AG04450 (cell line): ENCODE results near the gene CNOT6. TPM values are rescaled to one million over a fixed set of nuclear protein-coding genes. Genes with fewer than 3 reads are reported as not detected.
"Not testable (repeated sequence)": the region's sequence is repeated elsewhere in the genome, so short reads cannot be mapped to it uniquely, and the experiment has no call there.

Experiments used
- CTCF ChIA-PET: fragments of 300-600, 350-600 bp; formaldehyde crosslinking; extraction: SDS; loops from one replicate; lab custom pipeline; 2022; ENCODE audit warnings: antibody characterized with exemption, inconsistent platforms; lab: Charles Lee
- POLR2A ChIA-PET: fragments of 350-600 bp; formaldehyde crosslinking; extraction: SDS; loops from one replicate; lab custom pipeline; 2021; ENCODE audit warnings: antibody characterized with exemption, inconsistent platforms; lab: Yijun Ruan, JAX
- DNase-seq: peaks from one replicate; pipeline ENCODE4 v3.0.0-alpha.2; 2011; ENCODE audit warnings: low read depth, low spot score
- H3K27ac ChIP-seq: one replicate; pipeline ENCODE4 v1.5.1; 2012; ENCODE audit warnings: low read depth, low read length, control low read depth
- H3K27me3 ChIP-seq: one replicate; pipeline ENCODE4 v1.6.0; 2012; ENCODE audit warnings: low read length; ENCODE audit not compliant: control insufficient read depth, insufficient read depth
- H3K4me3 ChIP-seq: 2 replicates; pipeline ENCODE4 v1.5.1; 2011; ENCODE audit warnings: mild to moderate bottlenecking, low read depth, low read length, control low read depth
- H3K9me3 ChIP-seq: 2 replicates; pipeline ENCODE4 v1.5.1; 2012; ENCODE audit warnings: low read length; ENCODE audit not compliant: control insufficient read depth, insufficient read depth
- polyA plus RNA-seq: library from polyadenylated mRNA; depleted of rRNA; stranded (reverse); fragments of >200 nt; gene quantifications from 2 replicates; pipeline ENCODE4 v1.2.3, GENCODE V29; 2011
- TF ChIP-seq, protein P1 (sequence below): IDR thresholded peaks from 2 replicates; pipeline ENCODE4 v1.5.1; 2011; ENCODE audit warnings: low read depth, low read length, control low read depth, inconsistent platforms

Gene CNOT6
- polyA plus RNA-seq, 1 experiment = 21.5 TPM

DNA sequence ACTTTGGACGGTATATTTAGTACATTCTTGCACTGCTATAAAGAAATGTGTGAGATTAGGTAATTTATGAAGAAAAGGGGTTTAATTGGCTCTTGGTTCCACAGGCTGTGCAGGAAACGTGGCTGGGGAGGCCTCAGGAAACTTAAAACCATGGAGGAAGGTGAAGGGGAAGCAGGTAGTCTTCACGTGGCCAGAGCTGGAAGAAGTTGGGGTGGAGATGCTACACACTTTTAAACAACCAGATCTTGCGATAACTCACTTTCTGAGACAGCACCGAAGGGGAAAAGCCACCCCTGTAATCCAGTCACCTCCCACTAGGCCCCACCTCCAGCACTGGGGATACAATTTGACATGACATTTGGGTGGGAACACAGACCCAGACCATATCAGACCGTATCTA, 13.5 kb downstream of the CNOT6 start:
- DNase-seq = no peak
- H3K4me3 ChIP-seq = no peak overlapping the region
- H3K27me3 ChIP-seq = no peaks in the 10 kb centered on the region
- CTCF ChIA-PET = no interaction called here
- TF ChIP-seq, protein P1, sequence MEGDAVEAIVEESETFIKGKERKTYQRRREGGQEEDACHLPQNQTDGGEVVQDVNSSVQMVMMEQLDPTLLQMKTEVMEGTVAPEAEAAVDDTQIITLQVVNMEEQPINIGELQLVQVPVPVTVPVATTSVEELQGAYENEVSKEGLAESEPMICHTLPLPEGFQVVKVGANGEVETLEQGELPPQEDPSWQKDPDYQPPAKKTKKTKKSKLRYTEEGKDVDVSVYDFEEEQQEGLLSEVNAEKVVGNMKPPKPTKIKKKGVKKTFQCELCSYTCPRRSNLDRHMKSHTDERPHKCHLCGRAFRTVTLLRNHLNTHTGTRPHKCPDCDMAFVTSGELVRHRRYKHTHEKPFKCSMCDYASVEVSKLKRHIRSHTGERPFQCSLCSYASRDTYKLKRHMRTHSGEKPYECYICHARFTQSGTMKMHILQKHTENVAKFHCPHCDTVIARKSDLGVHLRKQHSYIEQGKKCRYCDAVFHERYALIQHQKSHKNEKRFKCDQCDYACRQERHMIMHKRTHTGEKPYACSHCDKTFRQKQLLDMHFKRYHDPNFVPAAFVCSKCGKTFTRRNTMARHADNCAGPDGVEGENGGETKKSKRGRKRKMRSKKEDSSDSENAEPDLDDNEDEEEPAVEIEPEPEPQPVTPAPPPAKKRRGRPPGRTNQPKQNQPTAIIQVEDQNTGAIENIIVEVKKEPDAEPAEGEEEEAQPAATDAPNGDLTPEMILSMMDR = no peak
- POLR2A ChIA-PET = no interaction called here
- H3K9me3 ChIP-seq = no peaks in the 10 kb centered on the region; the same call in 1 of the 2 replicates
- no peak overlapping the region for H3K27ac ChIP-seq

DNA sequence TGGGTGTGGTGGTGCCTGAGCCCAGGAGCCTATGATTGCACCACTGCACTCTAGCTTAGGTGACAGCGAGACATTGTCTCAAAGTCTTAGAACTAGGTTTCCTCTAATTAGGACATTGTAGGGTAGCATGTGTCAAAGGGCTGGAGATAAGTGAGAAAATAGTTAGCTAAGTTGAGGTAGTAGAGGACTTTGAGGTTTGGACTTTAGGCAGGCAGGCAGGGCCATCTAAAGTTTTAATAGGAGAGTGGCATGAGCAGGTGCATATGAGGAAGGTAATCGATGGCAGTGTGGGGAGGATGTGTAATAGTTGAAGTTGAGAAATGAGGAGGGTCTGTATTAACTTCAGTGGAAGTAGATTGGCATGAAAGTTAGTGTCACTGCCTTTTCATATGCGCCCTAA, 21.1 kb downstream of the CNOT6 start:
- H3K27ac ChIP-seq = no peak overlapping the region
- no peak overlapping the region for H3K4me3 ChIP-seq
- H3K27me3 ChIP-seq = no peaks in the 10 kb centered on the region
- ChIA-PET CTCF (interaction anchor here (1.2 to 1.4 kb wide), 2 partner anchors 186 to 221 kb away, joined by 3 read pairs; no protein-coding TSS in a partner anchor), POLR2A (no interaction called here)
- H3K9me3 ChIP-seq = no peaks in the 10 kb centered on the region
- DNase-seq = no peak
- TF ChIP-seq, protein P1 = no peak

DNA sequence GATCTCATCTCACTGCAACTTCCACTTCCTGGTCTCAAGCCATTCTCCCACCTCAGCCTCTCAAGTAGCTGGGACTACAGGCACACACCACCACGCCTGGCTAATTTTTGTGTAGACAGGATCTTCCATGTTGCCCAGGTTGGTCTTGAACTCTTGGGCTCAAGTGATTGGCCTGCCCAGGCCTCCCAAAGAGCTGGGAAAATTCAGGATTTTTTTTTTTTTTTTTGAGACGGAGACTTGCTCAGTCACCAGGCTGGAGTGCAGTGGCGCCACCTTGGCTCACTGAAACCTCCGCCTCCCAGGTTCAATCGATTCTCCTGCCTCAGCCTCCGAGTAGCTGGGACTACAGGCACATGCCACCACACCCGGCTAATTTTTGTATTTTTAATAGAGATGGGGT, 21.8 kb downstream of the CNOT6 start:
- POLR2A ChIA-PET, DNase-seq, H3K9me3 ChIP-seq, H3K4me3 ChIP-seq, H3K27ac ChIP-seq, H3K27me3 ChIP-seq: not testable (repeated sequence)
- CTCF ChIA-PET = interaction anchor here (1.2 to 1.4 kb wide), 2 partner anchors 187 to 222 kb away, joined by 3 read pairs; no protein-coding TSS in a partner anchor

DNA sequence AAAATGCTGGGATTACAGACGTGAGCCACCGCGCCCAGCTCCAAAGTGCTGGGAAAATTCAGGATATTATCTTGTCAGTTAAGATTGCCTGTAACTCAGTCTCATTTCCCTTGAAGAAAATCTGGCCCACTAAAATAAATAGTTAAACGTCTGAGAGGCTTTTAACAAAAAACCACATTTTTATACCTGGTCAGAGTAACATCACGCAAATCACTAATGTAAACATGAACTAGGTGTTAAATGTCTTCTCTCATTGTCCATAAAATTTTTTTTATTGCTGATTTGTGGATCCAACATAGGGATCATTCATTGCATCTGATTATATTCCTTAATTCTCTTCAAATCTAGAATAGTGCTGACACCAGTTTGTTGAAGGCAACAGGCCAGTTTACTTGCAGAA, 22.3 kb downstream of the CNOT6 start:
- Histone ChIP-seq H3K4me3 (no peak overlapping the region), H3K27me3 (no peaks in the 10 kb centered on the region), H3K9me3 (no peaks in the 10 kb centered on the region), H3K27ac (no peak overlapping the region)
- TF ChIP-seq, protein P1 = no peak
- POLR2A ChIA-PET = no interaction called here
- DNase-seq = no peak
- CTCF ChIA-PET = interaction anchor here (1.2 kb wide), 1 partner anchor 222 kb away, joined by 3 read pairs; no protein-coding TSS in a partner anchor

DNA sequence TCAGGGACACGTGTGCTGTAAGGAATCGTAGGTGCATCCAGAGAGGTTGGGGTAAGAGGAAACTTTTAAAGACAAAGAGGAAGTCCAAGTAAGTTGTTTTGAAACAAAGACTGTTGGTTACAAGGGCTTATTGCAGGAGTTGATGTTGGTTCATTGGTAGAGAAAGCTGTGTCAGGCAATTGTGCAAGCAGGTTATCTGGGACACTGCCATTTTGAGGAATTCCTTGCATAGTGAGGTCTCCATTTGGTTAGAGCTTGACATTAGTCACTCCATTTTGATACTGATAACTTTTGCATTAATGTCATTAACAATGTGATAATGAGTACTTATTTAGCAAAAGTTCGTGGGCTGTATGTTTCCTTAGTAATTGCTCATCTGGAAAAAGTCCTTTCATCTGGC, 24.9 kb downstream of the CNOT6 start:
- ChIA-PET POLR2A (no interaction called here), CTCF (no interaction called here)
- TF ChIP-seq, protein P1 = no peak
- H3K27me3 ChIP-seq = no peaks in the 10 kb centered on the region
- no peak overlapping the region for H3K4me3 ChIP-seq
- no peaks in the 10 kb centered on the region for H3K9me3 ChIP-seq
- no peak overlapping the region for H3K27ac ChIP-seq
- DNase-seq = no peak
